ENCODE results near the gene TWNK. TPM values are rescaled to one million over a fixed set of nuclear protein-coding genes. Genes with fewer than 3 reads are reported as not detected.

TWNK gene
- total and polyA plus RNA-seq, 9 of the 15 experiments (the other 6 are each of a cell fraction or from before 2014, with no cell fraction given): 11.6 to 34.7 (median 17.4) TPM

DNA sequence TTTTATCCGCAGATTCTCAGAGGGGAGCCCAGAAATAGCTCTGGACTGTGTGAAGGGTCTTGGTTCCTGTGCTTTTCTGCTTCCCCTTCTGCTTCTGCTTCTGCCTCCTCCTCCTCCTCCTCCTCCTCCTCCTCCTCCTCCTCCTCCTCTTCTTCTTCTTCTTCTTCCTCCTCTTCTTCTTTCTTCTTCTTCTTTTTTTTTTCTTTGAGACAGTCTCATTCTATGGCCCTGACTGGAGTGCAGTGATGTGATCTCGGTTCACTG is 32.0 kb downstream of the TWNK start (continued):
- TF ChIP-seq ZNF253 (CRISPR knock-in tag; conservative IDR thresholded peaks at IDR 0.05): no peak

DNA sequence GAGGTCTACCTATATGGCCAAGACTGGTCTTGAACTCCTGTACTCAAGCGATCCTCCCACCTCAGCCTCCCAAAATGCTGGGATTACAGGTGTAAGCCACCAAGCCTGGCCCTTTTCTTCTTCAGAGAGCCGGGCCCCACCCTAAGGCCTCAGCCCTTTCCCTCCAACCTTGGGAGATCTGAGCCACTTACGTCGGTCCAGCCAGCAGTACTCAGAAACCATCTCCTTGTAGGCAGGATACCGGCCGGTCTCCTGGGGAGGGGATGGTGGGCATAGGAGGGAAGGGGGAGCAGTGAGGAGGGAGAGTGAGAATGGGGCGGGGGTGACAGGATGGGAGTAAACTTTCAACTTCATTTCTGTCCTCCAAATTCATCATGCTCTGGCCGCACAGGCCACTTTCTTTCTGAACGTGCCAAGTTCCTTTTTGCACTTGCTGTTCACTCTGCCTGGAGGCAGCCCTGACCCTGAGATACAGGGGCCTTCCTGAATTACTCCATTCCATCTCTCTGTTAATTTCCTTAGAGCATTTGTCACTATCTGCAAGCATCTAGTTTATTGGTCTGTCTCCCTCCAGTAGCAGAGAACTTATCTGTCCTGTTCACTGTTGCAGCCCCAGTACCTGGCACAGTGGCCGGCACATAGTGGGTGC is 33.2 kb downstream of the TWNK start:
- no peaks in the 10 kb centered on the region for H3K36me3 ChIP-seq (ENCODE audit: control insufficient read depth, insufficient read depth, low read length)
- H2AFZ ChIP-seq (ENCODE audit: low read depth, low read length): no peak overlapping the region
- intact Hi-C loops (cut with micrococcal nuclease) (no loop called here), in situ Hi-C loops (cut with MboI) (no loop called here)
- ATAC-seq (no peak), DNase-seq (ENCODE audit: extremely low read depth in 1 of 4, low spot score in 3 of 4) (no peak), FAIRE-seq (no peak)
- H3K4me1 ChIP-seq (replicated peaks in 1 of 2; ENCODE audit: control insufficient read depth in 2 of 2, insufficient read depth in 2 of 2, low read length in 2 of 2): peaks cover 0 to 13% of the 10 kb centered on the region in 2 experiments; a peak in 3 of 5 replicates
- no TSS peak for BruUV-seq (replicated peaks)
- no peak overlapping the region for H3K9ac ChIP-seq (ENCODE audit: insufficient read depth in 1 of 2, low read depth in 2 of 2, low read length in 2 of 2)
- WGBS (ENCODE audit: insufficient coverage, low coverage, missing lambda C conversion rate): 13% methylated on average over 10 of the region's 10 CpGs
- TF ChIP-seq ZNF232 (CRISPR knock-in tag; IDR thresholded peaks at IDR 0.05): no peak
- TF ChIP-seq RBM34 (IDR thresholded peaks at IDR 0.05; ENCODE audit: borderline replicate concordance, insufficient read depth, low read length): no peak
- TF ChIP-seq, protein P1, sequence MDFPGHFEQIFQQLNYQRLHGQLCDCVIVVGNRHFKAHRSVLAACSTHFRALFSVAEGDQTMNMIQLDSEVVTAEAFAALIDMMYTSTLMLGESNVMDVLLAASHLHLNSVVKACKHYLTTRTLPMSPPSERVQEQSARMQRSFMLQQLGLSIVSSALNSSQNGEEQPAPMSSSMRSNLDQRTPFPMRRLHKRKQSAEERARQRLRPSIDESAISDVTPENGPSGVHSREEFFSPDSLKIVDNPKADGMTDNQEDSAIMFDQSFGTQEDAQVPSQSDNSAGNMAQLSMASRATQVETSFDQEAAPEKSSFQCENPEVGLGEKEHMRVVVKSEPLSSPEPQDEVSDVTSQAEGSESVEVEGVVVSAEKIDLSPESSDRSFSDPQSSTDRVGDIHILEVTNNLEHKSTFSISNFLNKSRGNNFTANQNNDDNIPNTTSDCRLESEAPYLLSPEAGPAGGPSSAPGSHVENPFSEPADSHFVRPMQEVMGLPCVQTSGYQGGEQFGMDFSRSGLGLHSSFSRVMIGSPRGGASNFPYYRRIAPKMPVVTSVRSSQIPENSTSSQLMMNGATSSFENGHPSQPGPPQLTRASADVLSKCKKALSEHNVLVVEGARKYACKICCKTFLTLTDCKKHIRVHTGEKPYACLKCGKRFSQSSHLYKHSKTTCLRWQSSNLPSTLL (IDR thresholded peaks at IDR 0.05): no peak
- ChIA-PET CTCF (ENCODE audit: low intra/inter-chr PET ratio) (no interaction called here), POLR2A (no interaction called here)
- H3K27me3 ChIP-seq (ENCODE audit: control insufficient read depth in 2 of 2, insufficient read depth in 2 of 2, low read length in 2 of 2): no peaks in the 10 kb centered on the region
- H3K27ac ChIP-seq (ENCODE audit: extremely low read depth, low read depth, low read length): no peak overlapping the region
- H4K20me1 ChIP-seq (replicated peaks; ENCODE audit: control insufficient read depth, insufficient read depth, low read length): no peaks in the 10 kb centered on the region
- no peak overlapping the region for H3K4me3 ChIP-seq
- H3K79me2 ChIP-seq (ENCODE audit: control insufficient read depth, insufficient read depth, low read length): no peaks in the 10 kb centered on the region
- H3K9me3 ChIP-seq (replicated peaks; ENCODE audit: control insufficient read depth, insufficient read depth, low read depth, low read length): no peaks in the 10 kb centered on the region
- H3K4me2 ChIP-seq (ENCODE audit: insufficient read depth, low read length): no peak overlapping the region
- no peaks in the 10 kb centered on the region for H3K9me1 ChIP-seq (ENCODE audit: control insufficient read depth, insufficient read depth, low read length)

All from K562 (cell line).